Immature natural killer cell (primary cell): ENCODE results near the gene STMND1. TPM values are rescaled to one million over a fixed set of nuclear protein-coding genes. Genes with fewer than 3 reads are reported as not detected.

Experiments used
- DNase-seq, 3 donors: peaks; one replicate each; pipeline ENCODE4 v3.0.0; 2022; ENCODE audit warnings: mixed read lengths in 1 of 3
- H3K27ac Mint-ChIP-seq, 6 donors: one replicate each; pipeline ENCODE4 v1.8.0; 2020; ENCODE audit warnings: mixed read lengths in 6 of 6, mild to moderate bottlenecking in 5 of 6, inconsistent platforms in 4 of 6, moderate library complexity in 3 of 6
- H3K27me3 Mint-ChIP-seq, 3 donors: one replicate each; pipeline ENCODE4 v1.8.0; 2020 to 2021; ENCODE audit warnings: low read depth in 3 of 3, mild to moderate bottlenecking in 3 of 3, mixed read lengths in 3 of 3, moderate library complexity in 3 of 3, inconsistent platforms in 1 of 3
- H3K36me3 Mint-ChIP-seq, 3 donors: one replicate each; pipeline ENCODE4 v1.8.0; 2020; ENCODE audit warnings: mixed read lengths in 3 of 3, inconsistent platforms in 2 of 3, mild to moderate bottlenecking in 2 of 3
- H3K4me1 Mint-ChIP-seq, 2 donors: one replicate each; pipeline ENCODE4 v1.8.0; 2020; ENCODE audit warnings: inconsistent platforms in 2 of 2, mild to moderate bottlenecking in 2 of 2, mixed read lengths in 2 of 2, moderate library complexity in 1 of 2
- H3K4me3 Mint-ChIP-seq, 5 donors: one replicate each; pipeline ENCODE4 v1.8.0; 2020; ENCODE audit warnings: mild to moderate bottlenecking in 5 of 5, mixed read lengths in 5 of 5, inconsistent platforms in 3 of 5, moderate library complexity in 3 of 5
- H3K9me3 Mint-ChIP-seq, 6 donors: one replicate each; pipeline ENCODE4 v1.8.0; 2020; ENCODE audit warnings: mild to moderate bottlenecking in 6 of 6, mixed read lengths in 6 of 6, inconsistent platforms in 4 of 6, moderate library complexity in 3 of 6
- polyA plus RNA-seq, 3 donors: library from polyadenylated mRNA; unstranded; fragments of 300-500 nt; fragmentation: Illumina TruSeq; gene quantifications; one replicate each; pipeline ENCODE4 v1.2.3, GENCODE V29; 2021

Gene STMND1
- polyA plus RNA-seq, 3 donors from 2014 or later, result not detected

DNA sequence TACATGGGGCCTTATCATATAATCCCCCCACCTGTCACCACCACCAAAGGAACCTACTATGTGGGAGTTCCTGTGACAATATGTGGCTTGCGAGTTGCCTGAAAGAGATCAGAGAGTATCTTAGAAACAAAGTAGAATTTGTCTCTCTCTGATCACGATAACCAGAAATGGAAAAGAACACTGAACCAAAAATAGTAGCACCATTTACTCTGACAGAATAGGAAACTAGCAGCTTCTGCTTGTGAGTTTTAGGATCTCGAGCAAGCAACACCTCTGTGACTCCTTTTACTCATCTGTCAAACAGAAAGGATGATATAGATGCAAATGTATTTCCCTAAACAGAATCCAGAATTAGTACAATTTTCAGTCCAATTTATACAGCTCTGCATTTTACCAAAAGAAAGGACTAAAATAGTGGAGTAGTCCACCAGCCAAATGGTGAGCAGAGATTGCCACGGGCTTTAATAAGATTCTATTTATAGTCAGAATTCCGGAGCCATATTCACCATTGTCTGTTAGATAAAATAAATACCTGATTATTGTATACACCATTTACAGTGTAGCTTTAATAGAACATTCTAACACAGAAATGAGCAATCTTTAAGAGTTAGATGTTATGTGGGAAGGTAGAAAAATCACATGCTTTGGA lies 19.9 kb upstream of the STMND1 start:
- Mint-ChIP-seq H3K27ac (no peak overlapping the region), H3K9me3 (peaks cover 0 to under 1% (median 0%) of the 10 kb centered on the region in 6 donors)

DNA sequence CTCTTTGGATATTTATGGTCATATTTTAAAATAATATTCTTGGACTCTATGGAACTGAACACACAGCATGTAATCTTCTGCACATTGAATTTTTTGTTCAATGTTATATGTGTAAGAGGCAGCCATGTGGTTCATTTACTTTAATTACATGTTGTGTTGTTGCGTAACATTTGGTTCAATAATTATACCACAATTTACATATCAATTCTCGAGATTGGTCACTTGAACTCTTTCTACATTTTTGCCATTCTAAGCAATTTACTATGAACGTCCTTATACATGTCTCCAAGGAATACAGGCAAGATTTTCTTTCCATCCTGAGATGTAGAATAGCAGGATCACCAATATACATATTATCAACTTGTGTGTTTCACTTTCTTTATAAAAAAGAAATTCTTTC lies 18.5 kb upstream of the STMND1 start:
- no peak overlapping the region for H3K4me3 Mint-ChIP-seq
- H3K9me3 Mint-ChIP-seq, result no peaks in the 10 kb centered on the region
- H3K36me3 Mint-ChIP-seq, result no peaks in the 10 kb centered on the region
- no peaks in the 10 kb centered on the region for H3K4me1 Mint-ChIP-seq
- H3K27ac Mint-ChIP-seq, result no peak overlapping the region
- H3K27me3 Mint-ChIP-seq, result peaks cover 4 to 11% (median 4%) of the 10 kb centered on the region in 3 donors
- DNase-seq, result no peak

More for the DNA sequence above, 19.9 kb upstream of the STMND1 start:
- DNase-seq, result no peak
- H3K36me3 Mint-ChIP-seq, result no peaks in the 10 kb centered on the region
- H3K4me1 Mint-ChIP-seq, result no peaks in the 10 kb centered on the region
- peaks cover 3 to 8% (median 8%) of the 10 kb centered on the region in 3 donors for H3K27me3 Mint-ChIP-seq
- H3K4me3 Mint-ChIP-seq, result no peak overlapping the region

- Mint-ChIP-seq H3K27ac (no peak overlapping the region), H3K4me3 (no peak overlapping the region), H3K27me3 (peaks cover 0 to 10% (median 9%) of the 10 kb centered on the region in 3 donors), H3K4me1 (no peaks in the 10 kb centered on the region), H3K9me3 (peaks cover 0 to 1% (median 0%) of the 10 kb centered on the region in 6 donors), H3K36me3 (no peaks in the 10 kb centered on the region)
- peak; percentile 21 to 45 (median 23) for DNase-seq
Observed at GRCh38 chr6:17086469-17086868, 15.4 kb upstream of the STMND1 start.

GRCh38 chr6:17088091-17088611 lies 13.7 kb upstream of the STMND1 start:
- H3K36me3 Mint-ChIP-seq, result no peaks in the 10 kb centered on the region
- peaks cover 0 to 1% (median 0%) of the 10 kb centered on the region in 6 donors for H3K9me3 Mint-ChIP-seq

GRCh38 chr6:17091122-17091521 lies 10.7 kb upstream of the STMND1 start:
- Mint-ChIP-seq H3K4me1 (no peaks in the 10 kb centered on the region), H3K27me3 (peaks cover 1 to 12% (median 8%) of the 10 kb centered on the region in 3 donors), H3K36me3 (no peaks in the 10 kb centered on the region), H3K9me3 (peaks cover 0 to 1% (median 0%) of the 10 kb centered on the region in 6 donors), H3K27ac (no peak overlapping the region), H3K4me3 (no peak overlapping the region)
- no peak for DNase-seq

More at GRCh38 chr6:17088091-17088611, 13.7 kb upstream of the STMND1 start:
- no peak overlapping the region for H3K27ac Mint-ChIP-seq
- peaks cover 1 to 10% (median 9%) of the 10 kb centered on the region in 3 donors for H3K27me3 Mint-ChIP-seq
- H3K4me3 Mint-ChIP-seq, result no peak overlapping the region
- H3K4me1 Mint-ChIP-seq, result no peaks in the 10 kb centered on the region
- no peak for DNase-seq

GRCh38 chr6:17093686-17094085 lies 8.2 kb upstream of the STMND1 start:
- no peaks in the 10 kb centered on the region for H3K36me3 Mint-ChIP-seq
- no peak for DNase-seq
- no peaks in the 10 kb centered on the region for H3K4me1 Mint-ChIP-seq
- no peak overlapping the region for H3K27ac Mint-ChIP-seq
- peaks cover 0 to 1% (median 0%) of the 10 kb centered on the region in 6 donors for H3K9me3 Mint-ChIP-seq
- H3K27me3 Mint-ChIP-seq, result peaks cover 4 to 18% (median 5%) of the 10 kb centered on the region in 3 donors
- H3K4me3 Mint-ChIP-seq, result no peak overlapping the region

- Mint-ChIP-seq H3K4me1 (no peaks in the 10 kb centered on the region), H3K4me3 (no peak overlapping the region), H3K27me3 (peaks cover 2 to 20% (median 4%) of the 10 kb centered on the region in 3 donors), H3K27ac (no peak overlapping the region), H3K36me3 (no peaks in the 10 kb centered on the region), H3K9me3 (no peaks in the 10 kb centered on the region)
- DNase-seq, result no peak
Observed at GRCh38 chr6:17096096-17096495, 5.8 kb upstream of the STMND1 start.

DNA sequence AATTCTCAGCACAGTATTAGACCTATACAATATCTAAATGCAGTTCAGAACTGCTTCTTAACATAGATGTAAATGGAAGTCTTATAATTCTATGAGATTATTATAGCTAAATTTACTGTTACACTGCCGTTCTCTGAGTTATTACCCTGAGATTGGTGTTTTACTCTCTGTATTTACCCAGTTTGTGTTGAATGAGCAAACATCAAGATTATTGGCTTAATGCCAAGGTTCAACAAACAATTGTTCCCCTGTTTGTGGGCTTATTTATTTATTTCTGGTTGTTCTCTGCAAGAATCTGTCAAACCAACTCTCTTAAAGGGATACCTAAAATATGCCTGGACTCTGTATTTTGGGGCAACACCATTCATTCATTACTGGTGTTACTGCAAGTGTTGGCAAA lies 5.2 kb upstream of the STMND1 start:
- Mint-ChIP-seq H3K4me3 (no peak overlapping the region), H3K36me3 (no peaks in the 10 kb centered on the region), H3K9me3 (no peaks in the 10 kb centered on the region), H3K4me1 (peaks cover 3 to 4% of the 10 kb centered on the region in 2 donors), H3K27ac (no peak overlapping the region), H3K27me3 (peaks cover 5 to 21% (median 6%) of the 10 kb centered on the region in 3 donors)
- DNase-seq, result no peak

DNA sequence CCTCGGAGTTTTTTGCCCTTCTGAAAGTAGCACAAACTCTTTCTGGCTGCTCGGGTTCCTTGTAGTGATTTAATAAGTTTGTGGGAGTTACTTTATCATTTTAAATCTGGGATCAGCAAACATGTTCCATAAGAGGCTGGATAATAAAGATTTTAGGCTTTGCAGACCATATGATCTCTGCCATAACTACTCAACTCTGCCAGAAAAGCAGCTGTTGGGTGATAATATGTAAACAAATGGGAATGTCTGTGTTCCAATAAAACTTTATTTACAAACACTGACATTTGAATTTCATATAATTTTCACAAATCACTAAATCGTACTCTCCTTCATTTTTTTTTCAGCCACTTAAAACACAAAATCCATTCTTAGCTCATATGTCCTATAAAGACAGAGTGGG lies 3.9 kb upstream of the STMND1 start:
- H3K27ac Mint-ChIP-seq, result no peak overlapping the region
- H3K27me3 Mint-ChIP-seq, result peaks cover 4 to 28% (median 6%) of the 10 kb centered on the region in 3 donors
- no peaks in the 10 kb centered on the region for H3K36me3 Mint-ChIP-seq
- peaks cover 3 to 6% of the 10 kb centered on the region in 2 donors for H3K4me1 Mint-ChIP-seq
- no peak for DNase-seq
- no peak overlapping the region for H3K4me3 Mint-ChIP-seq
- no peaks in the 10 kb centered on the region for H3K9me3 Mint-ChIP-seq

DNA sequence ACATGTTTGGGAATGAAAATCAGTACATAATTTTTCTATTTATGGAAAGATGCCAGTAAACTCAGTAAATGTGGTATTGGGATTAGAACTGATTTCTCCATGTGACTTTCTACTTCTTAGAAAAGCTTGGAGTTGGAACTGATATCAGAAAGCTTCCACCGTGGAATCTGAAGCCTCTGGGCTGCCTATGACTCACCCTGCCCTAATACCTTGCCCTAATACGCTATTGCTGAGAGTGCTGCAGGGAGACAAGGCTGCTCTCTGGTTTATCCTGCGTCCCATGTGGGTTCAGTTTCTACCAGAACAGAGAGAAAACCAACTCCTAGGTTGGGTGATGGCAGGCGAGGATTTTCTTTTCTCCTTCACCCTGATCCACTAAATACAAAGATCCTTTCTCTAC lies 3.3 kb upstream of the STMND1 start:
- Mint-ChIP-seq H3K4me1 (peaks cover 3 to 6% of the 10 kb centered on the region in 2 donors), H3K9me3 (no peaks in the 10 kb centered on the region), H3K36me3 (no peaks in the 10 kb centered on the region), H3K27me3 (peaks cover 4 to 28% (median 6%) of the 10 kb centered on the region in 3 donors), H3K27ac (no peak overlapping the region), H3K4me3 (no peak overlapping the region)
- DNase-seq, result no peak

DNA sequence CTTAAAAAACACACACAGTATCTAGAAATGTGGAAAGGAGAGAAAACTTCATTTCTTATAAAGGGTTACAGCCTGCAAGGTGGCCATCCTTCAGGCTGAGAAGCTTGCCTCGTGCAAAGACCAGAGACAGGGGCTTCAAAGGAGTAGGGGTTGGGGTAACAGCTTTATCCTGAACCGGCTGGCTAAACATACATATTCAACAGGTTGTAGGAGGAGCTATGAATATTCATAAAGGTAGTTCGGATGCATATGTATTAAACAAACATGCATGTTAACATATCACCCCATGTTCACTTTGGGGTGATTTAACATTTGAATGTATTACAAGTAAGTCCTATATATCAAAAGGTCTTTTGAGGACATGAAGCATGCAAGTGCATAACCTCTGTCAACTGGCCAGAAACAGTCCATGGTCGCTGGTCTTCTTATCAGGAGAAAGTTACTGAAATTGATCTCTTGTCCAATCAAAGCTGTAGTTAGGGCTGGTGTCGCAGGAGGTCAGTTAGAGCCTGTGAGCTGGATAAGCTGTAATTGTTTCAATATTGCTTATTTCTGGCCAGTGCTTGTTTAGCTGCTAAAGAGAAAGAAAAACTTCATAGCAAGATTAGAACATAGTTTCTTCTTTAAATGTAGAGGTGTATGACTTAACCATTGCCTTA lies 2.3 kb upstream of the STMND1 start:
- Mint-ChIP-seq H3K4me3 (no peak overlapping the region), H3K27ac (no peak overlapping the region), H3K27me3 (peaks cover 6 to 28% (median 11%) of the 10 kb centered on the region in 3 donors), H3K4me1 (peaks cover 3 to 6% of the 10 kb centered on the region in 2 donors), H3K9me3 (no peaks in the 10 kb centered on the region), H3K36me3 (no peaks in the 10 kb centered on the region)
- no peak for DNase-seq

- H3K27me3 Mint-ChIP-seq, result peaks cover 7 to 26% (median 12%) of the 10 kb centered on the region in 3 donors
- H3K4me1 Mint-ChIP-seq, result peaks cover 3 to 6% of the 10 kb centered on the region in 2 donors
- no peaks in the 10 kb centered on the region for H3K9me3 Mint-ChIP-seq
- H3K27ac Mint-ChIP-seq, result no peak overlapping the region
- DNase-seq, result no peak
- H3K36me3 Mint-ChIP-seq, result no peaks in the 10 kb centered on the region
- H3K4me3 Mint-ChIP-seq, result no peak overlapping the region
Observed at GRCh38 chr6:17100806-17101205, 1.0 kb upstream of the STMND1 start.

GRCh38 chr6:17102258-17102870 lies 514 bp downstream of the STMND1 start:
- peaks cover 3 to 6% of the 10 kb centered on the region in 2 donors for H3K4me1 Mint-ChIP-seq
- DNase-seq, result no peak
- no peaks in the 10 kb centered on the region for H3K36me3 Mint-ChIP-seq
- peaks cover 5 to 15% (median 14%) of the 10 kb centered on the region in 3 donors for H3K27me3 Mint-ChIP-seq
- no peak overlapping the region for H3K27ac Mint-ChIP-seq
- no peak overlapping the region for H3K4me3 Mint-ChIP-seq
- H3K9me3 Mint-ChIP-seq, result no peaks in the 10 kb centered on the region

DNA sequence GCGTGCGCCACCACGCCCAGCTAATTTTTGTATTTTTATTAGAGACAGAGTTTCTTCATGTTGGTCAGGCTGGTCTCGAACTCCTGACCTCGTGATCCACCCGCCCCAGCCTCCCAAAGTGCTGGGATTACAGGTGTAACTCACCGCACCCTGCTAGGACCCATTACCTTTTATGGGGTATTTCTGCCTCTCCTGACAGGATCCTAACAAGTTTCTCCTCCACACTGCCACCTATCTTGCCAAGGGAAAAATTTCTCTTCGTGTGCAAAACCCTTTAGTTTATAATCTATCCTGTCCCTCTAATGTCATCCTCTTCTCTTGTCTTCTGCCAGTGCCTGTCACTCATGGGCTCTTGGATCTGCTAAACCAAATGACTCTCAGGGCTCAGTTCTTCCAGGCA lies 1.9 kb downstream of the STMND1 start:
- Mint-ChIP-seq H3K27me3 (peaks cover 5 to 15% (median 13%) of the 10 kb centered on the region in 3 donors), H3K9me3 (no peaks in the 10 kb centered on the region), H3K4me3 (no peak overlapping the region), H3K36me3 (no peaks in the 10 kb centered on the region), H3K4me1 (peaks cover 3 to 6% of the 10 kb centered on the region in 2 donors), H3K27ac (no peak overlapping the region)
- DNase-seq, result no peak
